ENCODE results near the gene EGFL7. TPM values are rescaled to one million over a fixed set of nuclear protein-coding genes. Genes with fewer than 3 reads are reported as not detected.
"Not testable (repeated sequence)": the region's sequence is repeated elsewhere in the genome, so short reads cannot be mapped to it uniquely, and the experiment has no call there.

The EGFL7 gene
- total and polyA plus RNA-seq, 7 donors = 6.0 to 75.6 (median 43.4) TPM

- TF ChIP-seq CTCF (IDR thresholded peaks at IDR 0.05) (no peak), POLR2A (IDR thresholded peaks at IDR 0.05) (no peak), EP300 (IDR thresholded peaks at IDR 0.05) (no peak), POLR2AphosphoS5 (IDR thresholded peaks at IDR 0.05) (no peak)
- peaks cover 0 to 21% (median 15%) of the 10 kb centered on the region in 4 donors for H3K4me1 ChIP-seq
- WGBS, 2 donors = 14 to 18% methylated on average over 38 of the region's 38 CpGs
- no peaks in the 10 kb centered on the region for H3K27me3 ChIP-seq
- no peaks in the 10 kb centered on the region for H3K9me3 ChIP-seq
- DNase-seq = no peak
- intact Hi-C loops (cut with DNase I) = no loop called here
- no peaks in the 10 kb centered on the region for H3K36me3 ChIP-seq
- no peak overlapping the region for H3K27ac ChIP-seq
- no peak overlapping the region for H3K4me3 ChIP-seq
Observed at GRCh38 chr9:136700959-136701667, 38.4 kb downstream of the EGFL7 start.

- Histone ChIP-seq H3K36me3 (no peaks in the 10 kb centered on the region), H3K27ac (no peak overlapping the region), H3K4me1 (peaks cover 0 to 17% (median 15%) of the 10 kb centered on the region in 4 donors), H3K9me3 (no peaks in the 10 kb centered on the region), H3K27me3 (no peaks in the 10 kb centered on the region), H3K4me3 (no peak overlapping the region)
- TF ChIP-seq EP300 (IDR thresholded peaks at IDR 0.05) (no peak), POLR2AphosphoS5 (IDR thresholded peaks at IDR 0.05) (no peak), POLR2A (IDR thresholded peaks at IDR 0.05) (no peak), CTCF (IDR thresholded peaks at IDR 0.05) (no peak)
- WGBS, 2 donors = 43 to 63% methylated on average over 10 of the region's 10 CpGs
- intact Hi-C loops (cut with DNase I) = no loop called here
- no peak for DNase-seq
Observed at GRCh38 chr9:136701668-136702053, 38.9 kb downstream of the EGFL7 start.

GRCh38 chr9:136703276-136703860 is 40.7 kb downstream of the EGFL7 start:
- 65 to 89% methylated on average over 12 of the region's 12 CpGs for WGBS, 2 donors
- intact Hi-C loops (cut with DNase I) = no loop called here
- no peak overlapping the region for H3K4me3 ChIP-seq
- no peaks in the 10 kb centered on the region for H3K36me3 ChIP-seq
- DNase-seq = no peak
- H3K4me1 ChIP-seq = peaks cover 0 to 17% (median 15%) of the 10 kb centered on the region in 4 donors
- H3K27me3 ChIP-seq = no peaks in the 10 kb centered on the region
- TF ChIP-seq POLR2AphosphoS5 (IDR thresholded peaks at IDR 0.05) (no peak), EP300 (IDR thresholded peaks at IDR 0.05) (no peak), CTCF (IDR thresholded peaks at IDR 0.05) (no peak), POLR2A (IDR thresholded peaks at IDR 0.05) (no peak)
- no peaks in the 10 kb centered on the region for H3K9me3 ChIP-seq
- H3K27ac ChIP-seq = no peak overlapping the region

- H3K9me3 ChIP-seq; H3K36me3 ChIP-seq; H3K27me3 ChIP-seq; DNase-seq; intact Hi-C loops (cut with DNase I); H3K4me3 ChIP-seq; H3K27ac ChIP-seq: not testable (repeated sequence)
- H3K4me1 ChIP-seq = peaks cover 0 to 16% (median 13%) of the 10 kb centered on the region in 4 donors
- WGBS, 2 donors = 57 to 85% methylated on average over 8 of the region's 8 CpGs
Observed at GRCh38 chr9:136704741-136705140, 42.0 kb downstream of the EGFL7 start.

- Histone ChIP-seq H3K9me3 (no peaks in the 10 kb centered on the region), H3K27ac (no peak overlapping the region), H3K4me1 (peaks cover 0 to 7% (median 5%) of the 10 kb centered on the region in 4 donors), H3K36me3 (no peaks in the 10 kb centered on the region), H3K4me3 (no peak overlapping the region), H3K27me3 (no peaks in the 10 kb centered on the region)
- TF ChIP-seq EP300 (IDR thresholded peaks at IDR 0.05) (no peak), CTCF (IDR thresholded peaks at IDR 0.05) (no peak), POLR2A (IDR thresholded peaks at IDR 0.05) (no peak), POLR2AphosphoS5 (IDR thresholded peaks at IDR 0.05) (no peak)
- no peak for DNase-seq
- intact Hi-C loops (cut with DNase I) = no loop called here
- 37 to 52% methylated on average over 7 of the region's 7 CpGs for WGBS, 2 donors
Observed at GRCh38 chr9:136705564-136705963, 42.8 kb downstream of the EGFL7 start.

Data from sigmoid colon (tissue), 7 donors.